HEK293 (cell line): ENCODE results near the gene NLRP7.
"Not testable (repeated sequence)": the region's sequence is repeated elsewhere in the genome, so short reads cannot be mapped to it uniquely, and the experiment has no call there.

Experiments
- CTCF ChIA-PET: fragments of 350-600 bp; formaldehyde crosslinking; extraction: SDS; loops from one replicate; lab custom pipeline; 2021; ENCODE audit warnings: antibody characterized with exemption; lab: Yijun Ruan, JAX
- POLR2A ChIA-PET: fragments of 300-600 bp; formaldehyde crosslinking; extraction: SDS; loops from one replicate; lab custom pipeline; 2020; ENCODE audit warnings: antibody characterized with exemption, inconsistent platforms; lab: Yijun Ruan, JAX
- H3K27ac ChIP-seq: fragments of 200-500 bp; sonication (Bioruptor generic); 2 replicates; pipeline ENCODE4 v1.5.1; 2014; ENCODE audit warnings: low read depth, low read length, control low read depth, inconsistent platforms; ENCODE audit errors: extremely low read depth
- H3K36me3 ChIP-seq, 2 experiments: fragments of 200-500 bp in 1 of 2; sonication (Bioruptor generic) in 1 of 2; 1 replicate in 1 of 2; 2 replicates in 1 of 2; pipeline ENCODE4 v1.5.1; 2014 to 2017; ENCODE audit warnings: inconsistent platforms in 2 of 2, low read length in 2 of 2; ENCODE audit not compliant: control insufficient read depth in 2 of 2, insufficient read depth in 1 of 2
- H3K4me1 ChIP-seq: fragments of 200-500 bp; sonication (Bioruptor generic); 2 replicates; pipeline ENCODE4 v1.5.1; 2014; ENCODE audit warnings: mild to moderate bottlenecking, low read length, inconsistent platforms; ENCODE audit not compliant: control insufficient read depth, insufficient read depth
- H3K4me3 ChIP-seq: 2 replicates; pipeline ENCODE4 v1.5.1; 2011; ENCODE audit warnings: low read depth, mild to moderate bottlenecking, control low read depth, low read length, moderate library complexity
- H3K9me3 ChIP-seq: fragments of 200-500 bp; sonication (Bioruptor generic); 2 replicates; pipeline ENCODE4 v1.5.1; 2014; ENCODE audit warnings: low read depth, low read length, inconsistent platforms; ENCODE audit not compliant: control insufficient read depth, insufficient read depth
- GFI1B ChIP-seq: fragments of 450-650 bp; formaldehyde crosslinking; IDR thresholded peaks from 2 replicates; pipeline ENCODE4 v1.5.1; 2016; ENCODE audit warnings: missing biosample characterization, missing genetic modification characterization
- MYNN ChIP-seq: fragments of 450-650 bp; formaldehyde crosslinking; IDR thresholded peaks from 2 replicates; pipeline ENCODE4 v1.5.1; 2016; ENCODE audit warnings: missing biosample characterization, missing genetic modification characterization, borderline replicate concordance
- OSR2 ChIP-seq: fragments of 450-650 bp; formaldehyde crosslinking; IDR thresholded peaks from 2 replicates; pipeline ENCODE4 v1.5.1; 2016; ENCODE audit warnings: missing biosample characterization, missing genetic modification characterization
- SP3 ChIP-seq: fragments of 450-650 bp; formaldehyde crosslinking; IDR thresholded peaks from 2 replicates; pipeline ENCODE4 v1.5.1; 2016; ENCODE audit warnings: missing biosample characterization, missing genetic modification characterization
- TCF7L2 ChIP-seq: IDR thresholded peaks from 2 replicates; pipeline ENCODE4 v1.6.1; 2011; ENCODE audit warnings: low read depth, mild to moderate bottlenecking, inconsistent platforms, low read length, moderate library complexity, borderline replicate concordance
- ZBTB10 ChIP-seq: fragments of 450-650 bp; formaldehyde crosslinking; IDR thresholded peaks from 2 replicates; pipeline ENCODE4 v1.5.1; 2016; ENCODE audit warnings: missing biosample characterization, missing genetic modification characterization
- ZBTB48 ChIP-seq: fragments of 450-650 bp; formaldehyde crosslinking; IDR thresholded peaks from 2 replicates; pipeline ENCODE4 v1.5.1; 2016; ENCODE audit warnings: missing biosample characterization, missing genetic modification characterization
- ZNF211 ChIP-seq: fragments of 450-650 bp; formaldehyde crosslinking; IDR thresholded peaks from 2 replicates; pipeline ENCODE4 v1.5.1; 2016; ENCODE audit warnings: low read depth, missing biosample characterization, missing genetic modification characterization
- ZNF214 ChIP-seq: fragments of 450-650 bp; formaldehyde crosslinking; IDR thresholded peaks from 2 replicates; pipeline ENCODE4 v1.5.1; 2017; ENCODE audit warnings: missing biosample characterization, mild to moderate bottlenecking, missing genetic modification characterization, borderline replicate concordance
- ZNF302 ChIP-seq: fragments of 450-650 bp; formaldehyde crosslinking; IDR thresholded peaks from 2 replicates; pipeline ENCODE4 v1.5.1; 2016; ENCODE audit warnings: missing biosample characterization, missing genetic modification characterization, low read depth
- ZNF488 ChIP-seq: fragments of 450-650 bp; formaldehyde crosslinking; IDR thresholded peaks from 2 replicates; pipeline ENCODE4 v1.5.1; 2016; ENCODE audit warnings: missing biosample characterization, missing genetic modification characterization
- ZNF521 ChIP-seq: fragments of 450-650 bp; formaldehyde crosslinking; IDR thresholded peaks from 2 replicates; pipeline ENCODE4 v1.5.1; 2017; ENCODE audit warnings: missing biosample characterization, mild to moderate bottlenecking, missing genetic modification characterization
- ZNF544 ChIP-seq: fragments of 450-650 bp; formaldehyde crosslinking; IDR thresholded peaks from 2 replicates; pipeline ENCODE4 v1.5.0; 2017; ENCODE audit warnings: missing biosample characterization, missing genetic modification characterization
- ZNF560 ChIP-seq: fragments of 450-650 bp; formaldehyde crosslinking; IDR thresholded peaks from 2 replicates; pipeline ENCODE4 v1.5.1; 2017; ENCODE audit warnings: missing biosample characterization, missing genetic modification characterization, borderline replicate concordance
- ZNF571 ChIP-seq: fragments of 450-650 bp; formaldehyde crosslinking; IDR thresholded peaks from 2 replicates; pipeline ENCODE4 v1.5.0; 2017; ENCODE audit warnings: missing biosample characterization, missing genetic modification characterization
- ZNF580 ChIP-seq: fragments of 450-650 bp; formaldehyde crosslinking; IDR thresholded peaks from 2 replicates; pipeline ENCODE4 v1.5.1; 2016; ENCODE audit warnings: missing biosample characterization, missing genetic modification characterization
- ZNF624 ChIP-seq: fragments of 450-650 bp; formaldehyde crosslinking; IDR thresholded peaks from 2 replicates; pipeline ENCODE4 v1.5.1; 2017; ENCODE audit warnings: missing biosample characterization, missing genetic modification characterization
- ZNF658 ChIP-seq: fragments of 450-650 bp; formaldehyde crosslinking; IDR thresholded peaks from 2 replicates; pipeline ENCODE4; 2016; ENCODE audit warnings: missing biosample characterization, missing genetic modification characterization
- ZNF768 ChIP-seq: fragments of 450-650 bp; formaldehyde crosslinking; IDR thresholded peaks from 2 replicates; pipeline ENCODE4 v1.5.1; 2018; ENCODE audit warnings: missing biosample characterization, mild to moderate bottlenecking, missing genetic modification characterization
- ZNF791 ChIP-seq: fragments of 450-650 bp; formaldehyde crosslinking; IDR thresholded peaks from 2 replicates; pipeline ENCODE4 v1.5.1; 2016; ENCODE audit warnings: missing biosample characterization, missing genetic modification characterization
- ZNF830 ChIP-seq: fragments of 450-650 bp; IDR thresholded peaks from 2 replicates; pipeline ENCODE4 v1.5.0; 2018; ENCODE audit warnings: missing biosample characterization, missing genetic modification characterization, low read depth, mild to moderate bottlenecking, moderate library complexity
- ZXDB ChIP-seq: fragments of 450-650 bp; formaldehyde crosslinking; IDR thresholded peaks from 2 replicates; pipeline ENCODE4 v1.5.1; 2016; ENCODE audit warnings: missing biosample characterization, missing genetic modification characterization
- TF ChIP-seq, protein P1 (sequence below): fragments of 450-650 bp; formaldehyde crosslinking; IDR thresholded peaks from 2 replicates; pipeline ENCODE4 v1.5.1; 2016; ENCODE audit warnings: missing biosample characterization, missing genetic modification characterization

NLRP7 gene

GRCh38 chr19:54955376-54955775 is 8.0 kb upstream of the NLRP7 start (continued):
- TF ChIP-seq ZNF544 (tag by site-specific recombination) (no peak), ZNF211 (no peak), ZNF580 (tag by site-specific recombination) (no peak), ZNF658 (tag by site-specific recombination) (no peak), ZNF571 (tag by site-specific recombination) (no peak)

DNA sequence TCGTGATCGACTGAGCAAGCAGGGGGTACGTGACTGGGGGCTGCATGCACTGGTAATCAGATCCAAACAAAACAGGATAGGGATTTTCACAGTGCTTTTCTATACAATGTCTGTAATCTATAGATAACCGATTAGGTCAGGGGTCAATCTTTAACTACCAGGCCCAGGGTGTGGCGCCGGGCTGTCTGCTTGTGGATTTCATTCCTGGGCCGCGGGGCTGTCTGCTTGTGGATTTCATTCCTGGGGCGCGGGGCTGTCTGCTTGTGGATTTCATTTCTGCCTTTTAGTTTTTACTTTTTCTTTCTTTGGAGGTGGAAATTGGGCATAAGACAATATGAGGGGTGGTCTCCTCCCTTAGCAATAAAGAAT is 6.0 kb upstream of the NLRP7 start:
- CTCF ChIA-PET, H3K9me3 ChIP-seq, H3K4me1 ChIP-seq, H3K27ac ChIP-seq, POLR2A ChIA-PET, H3K4me3 ChIP-seq, H3K36me3 ChIP-seq: not testable (repeated sequence)

DNA sequence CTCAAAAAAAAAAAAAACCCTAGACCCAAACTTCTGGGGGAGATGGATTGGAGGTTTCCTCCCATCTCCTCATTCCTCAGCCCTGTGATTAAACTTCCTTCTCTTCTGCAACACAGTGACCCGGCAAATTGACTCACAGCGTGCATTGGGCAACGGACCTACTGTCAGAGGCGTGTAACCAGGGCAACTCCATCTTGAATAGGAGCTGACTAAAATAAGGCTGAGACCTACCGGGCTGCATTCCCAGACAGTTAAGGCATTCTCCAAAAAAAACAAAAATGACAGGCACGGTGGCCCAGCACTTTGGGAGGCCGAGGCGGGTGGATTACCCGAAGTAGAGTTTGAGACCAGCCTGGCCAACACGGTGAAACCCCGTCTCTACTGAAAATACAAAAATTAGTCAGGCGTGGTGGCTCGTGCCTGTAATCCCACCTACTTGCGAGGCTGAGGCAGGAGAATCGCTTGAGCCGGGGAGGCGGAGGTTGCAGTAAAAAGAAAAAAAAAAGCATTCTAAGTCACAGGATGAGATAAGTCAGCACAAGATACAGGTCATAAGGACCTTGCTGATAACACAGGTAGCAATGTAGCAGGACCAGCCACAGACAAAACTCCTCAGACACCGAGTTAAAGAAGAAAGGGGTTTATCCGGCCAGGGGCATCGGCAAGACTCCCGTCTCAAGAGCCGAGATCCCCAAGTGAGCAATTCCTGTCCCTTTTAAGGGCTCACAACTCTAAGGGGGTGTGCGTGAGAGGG is 5.4 kb upstream of the NLRP7 start:
- H3K36me3 ChIP-seq: no peaks in the 10 kb centered on the region
- no peak overlapping the region for H3K27ac ChIP-seq
- no peaks in the 10 kb centered on the region for H3K4me1 ChIP-seq
- no peak for TF ChIP-seq MYNN (tag by site-specific recombination)
- TF ChIP-seq ZNF302 (tag by site-specific recombination): no peak
- TF ChIP-seq ZNF791 (tag by site-specific recombination): no peak
- TF ChIP-seq ZBTB48 (tag by site-specific recombination): no peak
- TF ChIP-seq ZNF560 (tag by site-specific recombination): no peak
- TF ChIP-seq, protein P1, sequence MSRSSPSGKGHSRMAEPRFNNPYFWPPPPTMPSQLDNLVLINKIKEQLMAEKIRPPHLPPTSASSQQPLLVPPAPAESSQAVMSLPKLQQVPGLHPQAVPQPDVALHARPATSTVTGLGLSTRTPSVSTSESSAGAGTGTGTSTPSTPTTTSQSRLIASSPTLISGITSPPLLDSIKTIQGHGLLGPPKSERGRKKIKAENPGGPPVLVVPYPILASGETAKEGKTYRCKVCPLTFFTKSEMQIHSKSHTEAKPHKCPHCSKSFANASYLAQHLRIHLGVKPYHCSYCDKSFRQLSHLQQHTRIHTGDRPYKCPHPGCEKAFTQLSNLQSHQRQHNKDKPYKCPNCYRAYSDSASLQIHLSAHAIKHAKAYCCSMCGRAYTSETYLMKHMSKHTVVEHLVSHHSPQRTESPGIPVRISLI (tag by site-specific recombination): no peak
- no peak for TF ChIP-seq ZNF214 (tag by site-specific recombination)
- TF ChIP-seq ZNF521 (tag by site-specific recombination): no peak
- no peak for TF ChIP-seq ZNF488
- TF ChIP-seq OSR2 (tag by site-specific recombination): no peak
- TF ChIP-seq ZXDB (tag by site-specific recombination): no peak
- TF ChIP-seq GFI1B (tag by site-specific recombination): no peak
- no peak for TF ChIP-seq ZNF830 (tag by site-specific recombination)
- TF ChIP-seq SP3 (tag by site-specific recombination): no peak
- no peak for TF ChIP-seq TCF7L2
- no peak for TF ChIP-seq ZNF768
- TF ChIP-seq ZNF624 (tag by site-specific recombination): no peak
- no peak for TF ChIP-seq ZBTB10 (tag by site-specific recombination)
- ChIA-PET POLR2A (no interaction called here), CTCF (interaction anchor here (0.7 kb wide), 1 partner anchor 60 kb away, joined by 5 read pairs; no protein-coding TSS in a partner anchor)
- H3K4me3 ChIP-seq: no peak overlapping the region
- no peaks in the 10 kb centered on the region for H3K9me3 ChIP-seq

DNA sequence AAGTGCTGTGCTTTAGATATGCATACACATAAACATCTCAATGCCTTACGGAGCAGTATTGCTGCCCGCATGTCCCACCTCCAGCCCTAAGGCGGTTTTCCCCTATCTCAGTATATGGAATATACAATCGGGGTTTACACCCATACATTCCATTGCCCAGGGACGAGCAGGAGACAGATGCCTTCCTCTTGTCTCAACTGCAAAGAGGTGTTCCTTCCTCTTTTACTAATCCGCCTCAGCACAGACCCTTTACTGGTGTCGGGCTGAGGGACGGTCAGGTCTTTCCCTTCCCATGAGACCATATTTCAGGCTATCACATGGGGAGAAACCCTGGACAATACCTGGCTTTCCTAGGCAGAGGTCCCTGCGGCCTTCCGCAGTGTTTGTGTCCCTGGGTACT is 3.2 kb upstream of the NLRP7 start:
- H3K4me3 ChIP-seq, POLR2A ChIA-PET, H3K4me1 ChIP-seq, H3K36me3 ChIP-seq, CTCF ChIA-PET, H3K27ac ChIP-seq, H3K9me3 ChIP-seq: not testable (repeated sequence)
